ENCODE measurements around the gene NRXN3. TPM values are rescaled to one million over a fixed set of nuclear protein-coding genes. Genes with fewer than 3 reads are reported as not detected.

The NRXN3 gene
- total RNA-seq, 1 donor from 2014 or later, result 18.0 TPM

- FAIRE-seq, result no peak
These were observed 1150.4 kb downstream of the NRXN3 start for GRCh38 chr14:79320561-79320960.

GRCh38 chr14:79321070-79321469 lies 1150.9 kb downstream of the NRXN3 start:
- Histone ChIP-seq H3K27me3 (ENCODE audit: insufficient read depth, low read length) (no peaks in the 10 kb centered on the region), H3K4me3 (ENCODE audit: insufficient read depth, low read depth, low read length) (no peak overlapping the region), H2AFZ (ENCODE audit: low read depth, low read length) (no peak overlapping the region), H3K36me3 (ENCODE audit: insufficient read depth, low read length) (no peaks in the 10 kb centered on the region), H4K20me1 (ENCODE audit: insufficient read depth, low read length) (no peaks in the 10 kb centered on the region), H3K9ac (ENCODE audit: low read length) (no peak overlapping the region), H3K9me3 (ENCODE audit: insufficient read depth, low read depth, low read length) (no peaks in the 10 kb centered on the region), H3K4me1 (ENCODE audit: insufficient read depth, low read length) (no peaks in the 10 kb centered on the region), H3K79me2 (ENCODE audit: insufficient read depth, low read length) (no peaks in the 10 kb centered on the region), H3K27ac (ENCODE audit: low read depth, low read length) (no peak overlapping the region), H3K4me2 (ENCODE audit: low read length) (no peak overlapping the region)
- Mint-ChIP-seq H3K27me3 (ENCODE audit: low read depth, unreplicated experiment) (no peaks in the 10 kb centered on the region), H3K4me1 (ENCODE audit: low read depth, unreplicated experiment) (peaks cover 16% of the 10 kb centered on the region), H3K9me3 (ENCODE audit: unreplicated experiment) (no peaks in the 10 kb centered on the region), H3K36me3 (ENCODE audit: low read depth, unreplicated experiment) (no peaks in the 10 kb centered on the region), H3K4me3 (ENCODE audit: unreplicated experiment) (no peak overlapping the region), H3K27ac (ENCODE audit: unreplicated experiment) (no peak overlapping the region)
- TF ChIP-seq CTCF (IDR thresholded peaks at IDR 0.05; ENCODE audit: insufficient read depth, low read depth, low read length) (no peak), EZH2 (IDR thresholded peaks at IDR 0.05; ENCODE audit: insufficient read depth, low read length) (no peak)
- no peak for FAIRE-seq
- no peak for DNase-seq (ENCODE audit: low read depth)

More at GRCh38 chr14:79320561-79320960, 1150.4 kb downstream of the NRXN3 start:
- H3K4me2 ChIP-seq (ENCODE audit: low read length), result no peak overlapping the region
- H3K27me3 ChIP-seq (ENCODE audit: insufficient read depth, low read length), result no peaks in the 10 kb centered on the region
- no peak overlapping the region for H3K4me3 ChIP-seq (ENCODE audit: insufficient read depth, low read depth, low read length)
- Mint-ChIP-seq H3K27me3 (ENCODE audit: low read depth, unreplicated experiment) (no peaks in the 10 kb centered on the region), H3K9me3 (ENCODE audit: unreplicated experiment) (no peaks in the 10 kb centered on the region), H3K36me3 (ENCODE audit: low read depth, unreplicated experiment) (no peaks in the 10 kb centered on the region), H3K4me3 (ENCODE audit: unreplicated experiment) (no peak overlapping the region), H3K27ac (ENCODE audit: unreplicated experiment) (no peak overlapping the region), H3K4me1 (ENCODE audit: low read depth, unreplicated experiment) (peaks cover 16% of the 10 kb centered on the region)
- H3K36me3 ChIP-seq (ENCODE audit: insufficient read depth, low read length), result no peaks in the 10 kb centered on the region
- no peaks in the 10 kb centered on the region for H4K20me1 ChIP-seq (ENCODE audit: insufficient read depth, low read length)
- no peak for TF ChIP-seq EZH2 (IDR thresholded peaks at IDR 0.05; ENCODE audit: insufficient read depth, low read length)
- TF ChIP-seq CTCF (IDR thresholded peaks at IDR 0.05; ENCODE audit: insufficient read depth, low read depth, low read length), result no peak
- no peak for DNase-seq (ENCODE audit: low read depth)
- H2AFZ ChIP-seq (ENCODE audit: low read depth, low read length), result no peak overlapping the region
- no peaks in the 10 kb centered on the region for H3K9me3 ChIP-seq (ENCODE audit: insufficient read depth, low read depth, low read length)
- H3K4me1 ChIP-seq (ENCODE audit: insufficient read depth, low read length), result no peaks in the 10 kb centered on the region
- H3K79me2 ChIP-seq (ENCODE audit: insufficient read depth, low read length), result no peaks in the 10 kb centered on the region
- no peak overlapping the region for H3K9ac ChIP-seq (ENCODE audit: low read length)
- H3K27ac ChIP-seq (ENCODE audit: low read depth, low read length), result no peak overlapping the region

- no peak overlapping the region for H3K27ac Mint-ChIP-seq (ENCODE audit: unreplicated experiment)
These were observed 1154.9 kb downstream of the NRXN3 start for GRCh38 chr14:79325071-79325470.

More at GRCh38 chr14:79325071-79325470, 1154.9 kb downstream of the NRXN3 start:
- no peaks in the 10 kb centered on the region for H3K9me3 Mint-ChIP-seq (ENCODE audit: unreplicated experiment)
- Histone ChIP-seq H3K36me3 (ENCODE audit: insufficient read depth, low read length) (no peaks in the 10 kb centered on the region), H2AFZ (ENCODE audit: low read depth, low read length) (no peak overlapping the region), H3K79me2 (ENCODE audit: insufficient read depth, low read length) (no peaks in the 10 kb centered on the region), H3K27me3 (ENCODE audit: insufficient read depth, low read length) (no peaks in the 10 kb centered on the region), H3K4me2 (ENCODE audit: low read length) (no peak overlapping the region), H3K9ac (ENCODE audit: low read length) (no peak overlapping the region), H3K9me3 (ENCODE audit: insufficient read depth, low read depth, low read length) (no peaks in the 10 kb centered on the region), H3K27ac (ENCODE audit: low read depth, low read length) (no peak overlapping the region), H3K4me1 (ENCODE audit: insufficient read depth, low read length) (no peaks in the 10 kb centered on the region), H3K4me3 (ENCODE audit: insufficient read depth, low read depth, low read length) (no peak overlapping the region), H4K20me1 (ENCODE audit: insufficient read depth, low read length) (no peaks in the 10 kb centered on the region)
- peaks cover 21% of the 10 kb centered on the region for H3K4me1 Mint-ChIP-seq (ENCODE audit: low read depth, unreplicated experiment)
- H3K4me3 Mint-ChIP-seq (ENCODE audit: unreplicated experiment), result no peak overlapping the region
- no peaks in the 10 kb centered on the region for H3K36me3 Mint-ChIP-seq (ENCODE audit: low read depth, unreplicated experiment)
- DNase-seq (ENCODE audit: low read depth) (no peak), FAIRE-seq (no peak)
- TF ChIP-seq CTCF (IDR thresholded peaks at IDR 0.05; ENCODE audit: insufficient read depth, low read depth, low read length) (no peak), EZH2 (IDR thresholded peaks at IDR 0.05; ENCODE audit: insufficient read depth, low read length) (no peak)
- H3K27me3 Mint-ChIP-seq (ENCODE audit: low read depth, unreplicated experiment), result no peaks in the 10 kb centered on the region

Data from astrocyte (in vitro differentiated cells and primary cell).